H1 (cell line): ENCODE data around the gene SNX20. TPM values are rescaled to one million over a fixed set of nuclear protein-coding genes. Genes with fewer than 3 reads are reported as not detected.

ENCODE experiments used
- CTCF ChIA-PET: fragments of 300-600 bp; sonication (Branson Sonifier 250); formaldehyde crosslinking; loops from one replicate; lab custom pipeline; 2021; ENCODE audit not compliant: partially characterized antibody; lab: Charles Lee
- POLR2A ChIA-PET: fragments of 300-600 bp; sonication (Branson Sonifier 250); formaldehyde crosslinking; loops from one replicate; lab custom pipeline; 2021; ENCODE audit warnings: inconsistent platforms; ENCODE audit not compliant: partially characterized antibody; lab: Charles Lee
- DNase-seq, 2 experiments: peaks; one replicate each; pipeline versions ENCODE4 v3.0.0 to v3.0.0-alpha.2; 2010 to 2022; ENCODE audit warnings: low spot score in 2 of 2, low read depth in 1 of 2, mixed read lengths in 1 of 2
- FAIRE-seq: peaks from 2 replicates; lab custom pipeline; 2011; peaks lifted over from hg19 to GRCh38; lab: Jason Lieb, UNC
- H2AFZ ChIP-seq: 2 replicates; pipeline ENCODE4 v1.8.1; 2012; ENCODE audit warnings: low read length, inconsistent platforms
- H2AK5ac ChIP-seq: 2 replicates; pipeline ENCODE4 v1.6.1; 2013; ENCODE audit warnings: low read depth, low read length
- H2BK120ac ChIP-seq: replicated peaks from 2 replicates; pipeline ENCODE3; 2013; ENCODE audit warnings: low read depth, low read length, inconsistent platforms
- H2BK12ac ChIP-seq: 2 replicates; pipeline ENCODE4 v1.6.1; 2013; ENCODE audit warnings: low read depth, low read length
- H2BK15ac ChIP-seq: 2 replicates; pipeline ENCODE4 v1.6.1; 2013; ENCODE audit warnings: low read length
- H2BK20ac ChIP-seq: 2 replicates; pipeline ENCODE4 v1.6.1; 2013; ENCODE audit warnings: low read length
- H2BK5ac ChIP-seq: 2 replicates; pipeline ENCODE4 v1.6.1; 2013; ENCODE audit warnings: low read depth, low read length
- H3K14ac ChIP-seq: 2 replicates; pipeline ENCODE4 v1.6.1; 2013; ENCODE audit warnings: inconsistent platforms; ENCODE audit not compliant: insufficient read length
- H3K18ac ChIP-seq: 2 replicates; pipeline ENCODE4 v1.6.1; 2013; ENCODE audit warnings: low read length; ENCODE audit errors: extremely low read depth
- H3K23ac ChIP-seq: 2 replicates; pipeline ENCODE4 v1.6.1; 2013; ENCODE audit warnings: inconsistent platforms; ENCODE audit not compliant: insufficient read length
- H3K23me2 ChIP-seq: 2 replicates; pipeline ENCODE4 v1.6.1; 2013; ENCODE audit warnings: low read depth, low read length
- H3K27ac ChIP-seq: 2 replicates; pipeline ENCODE4 v1.6.1; 2011; ENCODE audit warnings: low read depth, low read length, inconsistent platforms
- H3K27me3 ChIP-seq, 4 experiments: replicated peaks in 1 of 4; 1 replicate in 1 of 4; 2 replicates in 3 of 4; pipeline versions ENCODE4 v1.6.1 to v1.8.1; 2011 to 2013; ENCODE audit warnings: low read length in 3 of 4, mild to moderate bottlenecking in 3 of 4, inconsistent platforms in 2 of 4, mixed read lengths in 2 of 4, moderate library complexity in 1 of 4; ENCODE audit not compliant: control insufficient read depth in 3 of 4, insufficient read depth in 3 of 4; ENCODE audit errors: extremely low read depth in 1 of 4
- H3K36me3 ChIP-seq, 4 experiments: 2 replicates each; pipeline versions ENCODE4 v1.6.1 to v1.8.1; 2011 to 2013; ENCODE audit warnings: mild to moderate bottlenecking in 4 of 4, low read length in 3 of 4, moderate library complexity in 2 of 4, control low read depth in 1 of 4, inconsistent platforms in 1 of 4; ENCODE audit not compliant: insufficient read depth in 4 of 4, control insufficient read depth in 2 of 4
- H3K4ac ChIP-seq: replicated peaks from 2 replicates; pipeline ENCODE3; 2013; ENCODE audit warnings: low read length, low read depth, mixed read lengths, inconsistent platforms; ENCODE audit not compliant: insufficient read length
- H3K4me1 ChIP-seq, 4 experiments: replicated peaks in 1 of 4; 1 replicate in 1 of 4; 2 replicates in 3 of 4; pipeline versions ENCODE4 v1.6.1 to v1.8.1; 2011 to 2013; ENCODE audit warnings: low read length in 3 of 4, inconsistent platforms in 2 of 4, mixed read lengths in 1 of 4; ENCODE audit not compliant: insufficient read depth in 4 of 4, control insufficient read depth in 3 of 4
- H3K4me2 ChIP-seq, 2 experiments: 2 replicates each; pipeline versions ENCODE4 v1.6.1 to v1.8.1; 2011 to 2013; ENCODE audit warnings: low read depth in 2 of 2, low read length in 2 of 2, control low read depth in 1 of 2, inconsistent platforms in 1 of 2, mild to moderate bottlenecking in 1 of 2; ENCODE audit not compliant: insufficient read depth in 1 of 2
- H3K4me3 ChIP-seq, 4 experiments: fragments of 200-600, 300-600 bp in 1 of 4; sonication (generic), shearing (Covaris generic), sonication (Bioruptor Twin) in 1 of 4; 2 replicates each; pipeline versions ENCODE4 v1.5.1 to v1.8.1; 2011 to 2016; ENCODE audit warnings: low read length in 4 of 4, low read depth in 3 of 4, control low read depth in 2 of 4, inconsistent platforms in 2 of 4, mild to moderate bottlenecking in 2 of 4, mixed read lengths in 1 of 4, moderate library complexity in 1 of 4; ENCODE audit not compliant: insufficient read depth in 2 of 4; ENCODE audit errors: extremely low read depth in 1 of 4
- H3K56ac ChIP-seq: replicated peaks from 2 replicates; pipeline ENCODE3; 2013; ENCODE audit warnings: low read depth, mild to moderate bottlenecking, mixed read lengths, low read length, inconsistent platforms; ENCODE audit not compliant: insufficient read length
- H3K79me1 ChIP-seq: 2 replicates; pipeline ENCODE4 v1.6.1; 2013; ENCODE audit warnings: low read depth, low read length, control low read depth
- H3K79me2 ChIP-seq, 2 experiments: 2 replicates each; pipeline versions ENCODE4 v1.6.1 to v1.8.1; 2012 to 2013; ENCODE audit warnings: low read length in 2 of 2, mild to moderate bottlenecking in 2 of 2, inconsistent platforms in 1 of 2; ENCODE audit not compliant: insufficient read depth in 2 of 2, control insufficient read depth in 1 of 2
- H3K9ac ChIP-seq, 4 experiments: replicated peaks in 1 of 4; 1 replicate in 1 of 4; 2 replicates in 3 of 4; pipeline versions ENCODE4 v1.6.1 to v1.8.1; 2011 to 2013; ENCODE audit warnings: low read depth in 3 of 4, low read length in 3 of 4, control low read depth in 2 of 4, mild to moderate bottlenecking in 2 of 4, moderate library complexity in 2 of 4, inconsistent platforms in 1 of 4; ENCODE audit errors: extremely low read depth in 1 of 4
- H3K9me3 ChIP-seq, 2 experiments: 2 replicates each; pipeline versions ENCODE4 v1.6.1 to v1.8.1; 2012 to 2013; ENCODE audit warnings: mild to moderate bottlenecking in 2 of 2, moderate library complexity in 2 of 2, control low read depth in 1 of 2, inconsistent platforms in 1 of 2, low read depth in 1 of 2, low read length in 1 of 2, mixed read lengths in 1 of 2; ENCODE audit not compliant: insufficient read depth in 2 of 2
- H4K20me1 ChIP-seq, 2 experiments: replicated peaks in 1 of 2; 2 replicates each; pipeline versions ENCODE3 to v1.8.1; 2011 to 2013; ENCODE audit warnings: inconsistent platforms in 2 of 2, low read length in 2 of 2, mild to moderate bottlenecking in 1 of 2; ENCODE audit not compliant: insufficient read depth in 2 of 2, control insufficient read depth in 1 of 2
- H4K5ac ChIP-seq: 2 replicates; pipeline ENCODE4 v1.6.1; 2013; ENCODE audit warnings: low read length, low read depth, mixed read lengths, inconsistent platforms; ENCODE audit not compliant: insufficient read length
- H4K8ac ChIP-seq: 2 replicates; pipeline ENCODE4 v1.8.0; 2013; ENCODE audit warnings: mild to moderate bottlenecking, moderate library complexity, low read length, inconsistent platforms; ENCODE audit not compliant: insufficient read depth; ENCODE audit errors: extremely low read depth
- H4K91ac ChIP-seq: replicated peaks from 2 replicates; pipeline ENCODE3; 2013; ENCODE audit warnings: low read length, mixed read lengths, inconsistent platforms; ENCODE audit not compliant: insufficient read length
- GTF2F1 ChIP-seq: IDR thresholded peaks from 2 replicates; pipeline ENCODE4 v1.6.1; 2012; ENCODE audit warnings: low read depth, low read length, improper control_type of control experiment, borderline replicate concordance
- WGBS, 2 experiments: shearing (Covaris generic) in 1 of 2; methylation state at CpG; one replicate each; pipeline versions ENCODE4 v1.1.6 to v1.1.7; 2013 to 2015; ENCODE audit warnings: low lambda C conversion rate in 2 of 2, mixed read lengths in 2 of 2, inconsistent platforms in 1 of 2, low coverage in 1 of 2, missing lambda C conversion rate in 1 of 2; ENCODE audit not compliant: insufficient replicate concordance in 2 of 2, insufficient coverage in 1 of 2, insufficient read length in 1 of 2; ENCODE audit errors: extremely low coverage in 1 of 2, missing lambda C conversion rate in 1 of 2; 5-methylcytosine and 5-hydroxymethylcytosine counted together
- polyA plus RNA-seq, 7 experiments: library from polyadenylated mRNA; depleted of rRNA in 3 of 7; stranded (reverse) in 5 of 7; unstranded in 2 of 7; fragments of >200 nt in 5 of 7; fragments of 200-250 nt in 2 of 7; gene quantifications; 1 replicate in 5 of 7; 2 replicates in 1 of 7; 4 replicates in 1 of 7; pipeline versions ENCODE4 v1.2.1 to v1.2.3, GENCODE V29; 2011 to 2013; ENCODE audit warnings: missing spikeins in 2 of 7, mixed read lengths in 2 of 7
- total RNA-seq: library from RNA; stranded (reverse); fragmentation: NEBNext Ultra II Directional; extraction: Animal tissue kit (Norgen Biotek cat#: 25700); gene quantifications from 2 replicates; pipeline ENCODE4 v1.2.1, GENCODE V29; 2021

SNX20 gene
- total and polyA plus RNA-seq, 2 of the 8 experiments (the other 6 are each of a cell fraction or from before 2014, with no cell fraction given): not detected

DNA sequence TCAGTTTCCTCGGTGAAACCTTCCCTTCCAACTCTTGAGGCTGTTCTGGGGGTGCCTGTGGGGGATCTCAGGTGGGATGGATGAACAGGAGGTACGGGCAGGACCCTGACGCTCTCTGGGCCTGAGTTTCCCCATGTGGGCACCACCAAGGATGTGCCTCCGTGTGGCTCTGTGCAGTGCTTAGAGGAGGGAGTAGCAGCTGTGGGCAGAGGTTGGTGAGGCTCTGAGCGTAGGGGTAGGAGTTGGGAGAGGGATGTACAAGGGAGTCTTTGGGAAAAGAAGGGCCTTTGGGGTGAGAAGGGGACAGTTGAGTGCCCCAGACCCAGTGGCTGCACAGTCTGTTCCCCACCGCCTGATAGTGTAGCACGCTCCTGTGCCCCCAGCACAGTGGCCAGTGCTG is 59.1 kb downstream of the SNX20 start:
- no peak for FAIRE-seq
- POLR2A ChIA-PET: no interaction called here
- H2BK120ac ChIP-seq: no peak overlapping the region
- H2BK5ac ChIP-seq: no peak overlapping the region
- H3K56ac ChIP-seq: no peak overlapping the region
- H3K9me3 ChIP-seq: no peaks in the 10 kb centered on the region
- H3K27ac ChIP-seq: no peak overlapping the region
- H3K79me2 ChIP-seq: no peaks in the 10 kb centered on the region
- no peak for TF ChIP-seq GTF2F1
- TF ChIP-seq, all 59 proteins: peak for 0
- no peaks in the 10 kb centered on the region for H3K23me2 ChIP-seq
- no peak overlapping the region for H2BK15ac ChIP-seq
- no peak overlapping the region for H3K18ac ChIP-seq
- H2BK20ac ChIP-seq: no peak overlapping the region
- H3K36me3 ChIP-seq: no peaks in the 10 kb centered on the region
- no peaks in the 10 kb centered on the region for H3K79me1 ChIP-seq
- H3K9ac ChIP-seq: no peak overlapping the region
- no peak for DNase-seq
- no peak overlapping the region for H4K5ac ChIP-seq
- H2AK5ac ChIP-seq: no peak overlapping the region
- 97% methylated on average over 4 of the region's 7 CpGs; no CpG with 5 or more reads in 1 of the 2 experiments for WGBS, 2 experiments
- H3K14ac ChIP-seq: no peak overlapping the region
- no peaks in the 10 kb centered on the region for H3K27me3 ChIP-seq
- no peak overlapping the region for H3K4me3 ChIP-seq
- H4K8ac ChIP-seq: no peak overlapping the region
- H3K4ac ChIP-seq: no peak overlapping the region
- H2AFZ ChIP-seq: no peak overlapping the region
- H4K91ac ChIP-seq: no peak overlapping the region
- H4K20me1 ChIP-seq: no peaks in the 10 kb centered on the region
- CTCF ChIA-PET: interaction anchor here (0.9 to 4.7 kb wide), 3 partner anchors 9 to 20 kb away, joined by 3 to 30 read pairs (median 3); no protein-coding TSS in a partner anchor
- H2BK12ac ChIP-seq: no peak overlapping the region
- no peak overlapping the region for H3K4me2 ChIP-seq
- H3K4me1 ChIP-seq: 0 out of 7 replicates have a peak, but pooled peaks cover 0 to under 1% (median 0%) of the 10 kb centered on the region in 4 experiments
- H3K23ac ChIP-seq: no peak overlapping the region

Other genes starting within 250 kb of the SNX20 start
- 3.1 and 4.5 TPM in 2 replicates for gene NKD1, start 132.9 kb downstream of the SNX20 start, total RNA-seq
- gene NKD1, start 132.9 kb downstream of the SNX20 start, polyA plus RNA-seq (2011; rRNA removed): 0.64 and 0.70 TPM in 2 replicates
- gene NOD2, start 12.3 kb upstream of the SNX20 start, total RNA-seq: 0.37 and 1.1 TPM in 2 replicates
- gene NOD2, start 12.3 kb upstream of the SNX20 start, polyA plus RNA-seq (2011; rRNA removed): 0.42 and 0.61 TPM in 2 replicates
- gene CYLD, start 60.8 kb upstream of the SNX20 start, total RNA-seq: 18.7 and 18.8 TPM in 2 replicates
- gene CYLD, start 60.8 kb upstream of the SNX20 start, polyA plus RNA-seq (2011; rRNA removed): 2.9 and 3.7 TPM in 2 replicates